Right renal pelvis (tissue), 4 donors: ENCODE results near the gene TMEM107. TPM values are rescaled to one million over a fixed set of nuclear protein-coding genes. Genes with fewer than 3 reads are reported as not detected.

Experiments
- polyA plus RNA-seq, 4 donors: library from polyadenylated mRNA; unstranded; fragments of 120-200 nt; gene quantifications; one replicate each; pipeline ENCODE4 v1.2.1, GENCODE V29; 2013; ENCODE audit not compliant: insufficient read length in 4 of 4

The TMEM107 gene
- polyA plus RNA-seq, 4 donors = 23.9 to 26.4 (median 25.3) TPM

Other genes starting within 250 kb of the TMEM107 start
- 10 to 100 TPM in 2 of 4 donors, 1 to 10 TPM in 2; 9.6 to 11.5 (median 10.4) TPM for gene KCNAB3, start 246.5 kb downstream of the TMEM107 start, polyA plus RNA-seq
- 100 to 1,000 TPM; 129 to 157 (median 142) TPM for gene TRAPPC1, start 244.4 kb downstream of the TMEM107 start, polyA plus RNA-seq
- 10 to 100 TPM; 47.3 to 56.2 (median 54.1) TPM for gene CNTROB, start 244.2 kb downstream of the TMEM107 start, polyA plus RNA-seq
- gene GUCY2D, start 173.8 kb downstream of the TMEM107 start, polyA plus RNA-seq = under 1 TPM in 3 of 4 donors, not detected in 1; 0.35 to 0.56 (median 0.37) TPM
- gene ALOX15B, start 137.3 kb downstream of the TMEM107 start, polyA plus RNA-seq = 1 to 10 TPM in 3 of 4 donors, under 1 TPM in 1; 0.91 to 1.9 (median 1.3) TPM
- gene ALOX12B, start 88.7 kb downstream of the TMEM107 start, polyA plus RNA-seq = 1 to 10 TPM in 1 of 4 donors, under 1 TPM in 3; 0.62 to 1.1 (median 0.71) TPM
- gene ALOXE3, start 57.9 kb downstream of the TMEM107 start, polyA plus RNA-seq = under 1 TPM in 1 of 4 donors, not detected in 3; 0.04 TPM
- gene HES7, start 52.3 kb downstream of the TMEM107 start, polyA plus RNA-seq = under 1 TPM in 1 of 4 donors, not detected in 3; 0.08 TPM
- gene PER1, start 24.0 kb downstream of the TMEM107 start, polyA plus RNA-seq = 10 to 100 TPM; 20.4 to 38.1 (median 25.5) TPM
- gene VAMP2, start 13.4 kb downstream of the TMEM107 start, polyA plus RNA-seq = 100 to 1,000 TPM; 122 to 138 (median 126) TPM
- 1 to 10 TPM; 3.4 to 5.3 (median 4.4) TPM for gene BORCS6, start 13.8 kb upstream of the TMEM107 start, polyA plus RNA-seq
- 10 to 100 TPM; 31.5 to 37.5 (median 33.8) TPM for gene AURKB, start 34.2 kb upstream of the TMEM107 start, polyA plus RNA-seq
- 10 to 100 TPM; 25.3 to 37.1 (median 28.6) TPM for gene CTC1, start 71.7 kb upstream of the TMEM107 start, polyA plus RNA-seq
- gene PFAS, start 72.9 kb upstream of the TMEM107 start, polyA plus RNA-seq = 10 to 100 TPM; 41.0 to 49.0 (median 45.1) TPM
- gene RANGRF, start 112.3 kb upstream of the TMEM107 start, polyA plus RNA-seq = 10 to 100 TPM; 27.5 to 33.6 (median 31.3) TPM
- gene SLC25A35, start 119.0 kb upstream of the TMEM107 start, polyA plus RNA-seq = 1 to 10 TPM; 3.9 to 4.8 (median 4.3) TPM
- gene ARHGEF15, start 133.9 kb upstream of the TMEM107 start, polyA plus RNA-seq = 10 to 100 TPM; 17.5 to 22.1 (median 19.4) TPM
- not detected for gene ODF4, start 163.5 kb upstream of the TMEM107 start, polyA plus RNA-seq
- 1,000 to 10,000 TPM; 2,521 to 2,727 (median 2,681) TPM for gene RPL26, start 206.8 kb upstream of the TMEM107 start, polyA plus RNA-seq
- under 1 TPM in 3 of 4 donors, not detected in 1; 0.06 to 0.11 (median 0.06) TPM for gene RNF222, start 221.4 kb upstream of the TMEM107 start, polyA plus RNA-seq